HG03354 (cell line): ENCODE data around the gene NFRKB.
"Not testable (repeated sequence)": the region's sequence is repeated elsewhere in the genome, so short reads cannot be mapped to it uniquely, and the experiment has no call there.

Experiments
- ATAC-seq: cut with Tn5 transposase; IDR thresholded peaks from one replicate; pipeline ENCODE4 v1.9.1; 2021; ENCODE audit warnings: mild to moderate bottlenecking; ENCODE audit not compliant: unreplicated experiment, poor library complexity, severe bottlenecking

The NFRKB gene

DNA sequence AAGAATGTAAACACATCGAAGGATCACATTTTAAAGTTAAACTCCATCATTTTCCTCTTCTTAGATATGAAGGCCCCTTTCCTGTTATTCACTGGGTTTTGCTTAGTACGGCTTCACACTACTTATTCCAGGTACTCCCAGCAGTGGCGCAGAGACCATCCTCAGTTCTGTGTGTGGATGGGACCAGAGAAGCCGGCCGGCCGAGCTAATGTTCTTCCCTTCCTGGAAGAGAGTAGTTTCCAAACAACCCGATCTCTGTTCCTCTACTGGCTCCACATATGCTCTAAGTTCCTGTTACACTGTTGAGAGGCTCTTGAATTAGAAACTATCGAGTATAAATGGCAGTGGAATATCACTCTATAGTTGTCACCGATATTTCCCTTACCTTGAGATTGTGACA, 684 bp upstream of the NFRKB start:
- no peak for ATAC-seq

DNA sequence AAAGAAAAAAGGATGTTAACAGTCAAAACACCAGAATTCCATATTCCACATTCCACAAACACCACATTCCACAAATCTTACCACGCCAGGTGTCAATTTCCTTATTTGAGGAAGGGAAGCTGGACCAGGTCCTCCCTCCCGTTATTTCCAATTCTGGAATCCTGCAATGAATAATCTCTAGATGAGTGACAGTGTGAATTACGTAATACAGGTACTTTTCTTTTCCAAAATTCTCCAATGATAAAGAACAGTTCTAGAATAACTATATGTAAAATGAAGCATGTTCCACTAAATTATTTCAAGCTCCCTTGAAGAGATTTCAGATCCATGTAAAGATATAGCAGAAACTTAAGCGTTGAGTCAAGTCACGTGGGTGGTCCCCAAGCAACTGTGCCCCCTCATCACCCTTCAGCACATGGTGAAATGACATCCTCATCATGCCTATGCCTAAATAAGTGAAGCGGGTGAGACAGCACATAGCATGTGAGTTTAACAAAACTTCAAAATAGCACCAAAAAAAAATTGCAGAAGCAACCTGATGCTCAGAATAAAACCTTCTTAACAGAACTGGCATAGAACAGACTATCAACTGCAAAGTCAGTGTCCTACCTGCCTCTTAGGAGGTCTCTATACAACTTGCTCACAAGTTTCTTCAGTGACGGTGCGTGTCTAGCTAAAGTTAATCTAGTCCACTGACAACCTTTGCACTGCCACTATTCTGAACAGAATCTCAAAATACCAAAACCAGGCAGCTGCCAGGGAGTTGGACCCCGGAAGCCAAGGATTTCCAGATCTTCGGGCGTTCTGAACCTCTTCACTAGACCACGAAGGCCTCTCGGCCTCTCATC, 876 bp downstream of the NFRKB start:
- peak; percentile 5 for ATAC-seq

DNA sequence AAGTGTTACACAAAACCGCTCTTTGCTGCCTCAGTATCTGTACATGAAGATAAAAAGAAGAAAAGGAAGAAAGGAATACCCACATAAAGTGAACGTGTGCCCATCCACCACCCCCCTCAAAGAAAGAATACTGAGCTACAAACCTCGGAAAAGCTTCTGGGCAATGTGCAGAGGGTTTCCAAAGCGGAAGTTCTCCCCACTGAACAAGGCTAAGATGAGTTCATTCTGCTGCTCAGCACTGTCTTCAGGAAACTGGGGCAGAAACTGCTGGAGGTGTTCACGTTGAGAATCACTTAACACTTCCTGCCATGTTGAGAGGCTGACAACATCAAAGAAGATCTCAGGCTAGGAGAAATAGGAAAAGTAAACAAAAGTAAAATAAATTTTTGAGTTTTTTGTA, 6.9 kb downstream of the NFRKB start:
- no peak for ATAC-seq

DNA sequence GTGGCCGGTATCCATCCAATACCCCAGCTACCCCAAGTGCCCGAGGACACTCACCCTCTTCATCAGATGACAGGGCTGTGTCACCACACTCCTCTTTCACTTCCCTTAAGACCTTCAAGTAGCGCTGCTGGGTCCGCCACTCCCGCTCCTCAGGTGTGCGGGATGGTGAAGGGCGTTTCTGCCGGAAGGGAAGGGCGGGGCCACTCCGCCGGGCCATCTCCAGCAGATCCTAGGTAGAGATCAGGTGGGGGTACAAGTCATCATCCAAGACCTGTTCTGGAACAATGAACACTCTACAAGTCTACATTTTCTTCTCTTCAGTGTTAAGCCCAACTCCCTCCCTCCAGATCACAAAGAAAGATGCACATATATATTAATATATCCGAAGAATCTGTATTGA, 10.0 kb downstream of the NFRKB start:
- ATAC-seq, result no peak

DNA sequence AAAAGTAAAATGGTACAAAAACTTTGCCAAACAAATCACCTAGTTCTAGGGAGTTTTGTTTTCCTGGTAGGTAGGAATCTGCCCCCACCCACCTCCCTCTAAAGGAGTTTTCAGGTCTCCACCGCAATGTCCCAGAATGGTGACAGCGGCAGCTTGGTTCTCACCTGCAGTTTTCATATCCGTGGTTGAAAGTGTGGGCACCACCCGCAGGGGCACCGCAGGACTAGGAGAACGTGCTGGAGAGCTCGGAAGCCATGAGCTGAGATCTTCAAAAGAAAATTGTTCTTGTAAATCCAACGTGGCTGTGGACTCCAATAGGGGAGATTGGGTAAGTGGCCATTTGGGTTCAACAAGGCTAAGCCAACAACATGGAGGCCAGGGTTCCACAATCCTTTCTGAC, 10.8 kb downstream of the NFRKB start:
- ATAC-seq, result no peak

DNA sequence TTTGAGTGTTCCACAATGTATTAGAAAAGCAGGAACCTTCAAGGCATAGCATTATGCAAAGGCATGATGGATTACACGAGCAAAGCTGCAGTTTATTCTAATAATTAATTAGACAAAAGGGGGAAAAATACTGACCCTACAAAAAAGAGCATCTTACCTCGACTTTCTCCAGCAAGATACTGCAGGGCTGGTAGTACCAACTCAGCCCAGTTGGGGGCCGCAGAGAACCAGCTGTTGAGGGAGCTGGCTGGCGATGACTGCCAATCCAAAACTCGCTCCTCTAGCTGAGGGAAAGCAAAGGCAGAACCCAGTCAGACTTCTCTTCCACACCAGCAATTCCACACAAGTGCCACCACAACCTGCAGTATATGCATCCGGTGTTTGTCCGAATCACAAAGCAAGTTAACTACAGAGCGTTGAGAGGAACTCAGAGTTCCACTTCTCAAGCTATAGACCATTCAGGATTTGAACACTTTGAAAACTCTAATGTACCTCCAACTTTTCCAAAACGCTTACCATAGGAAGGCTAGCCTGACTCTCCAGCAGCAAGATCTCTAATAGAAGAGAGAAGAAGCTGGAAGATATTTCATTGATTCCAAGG, 13.7 kb downstream of the NFRKB start:
- ATAC-seq, result peak; percentile 87

DNA sequence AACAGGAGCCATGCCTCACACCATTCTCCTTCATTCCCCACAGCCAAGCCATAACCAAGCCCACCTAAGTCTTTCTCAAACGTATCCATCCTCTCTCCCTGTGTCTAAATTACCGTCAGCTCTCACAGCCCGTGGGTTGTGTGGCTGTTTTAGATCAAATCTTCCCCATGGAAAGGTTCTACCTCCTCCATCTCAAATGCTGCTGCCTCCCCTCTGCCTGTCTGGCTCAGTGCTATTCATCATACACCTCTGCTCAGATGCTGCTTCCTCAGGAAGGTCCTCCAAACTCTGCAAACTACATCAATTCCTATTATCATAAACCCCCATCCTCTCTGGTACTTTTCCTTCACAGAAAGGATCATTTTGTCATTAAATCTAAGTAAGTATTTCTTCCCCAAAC, 15.1 kb downstream of the NFRKB start:
- ATAC-seq, result no peak

DNA sequence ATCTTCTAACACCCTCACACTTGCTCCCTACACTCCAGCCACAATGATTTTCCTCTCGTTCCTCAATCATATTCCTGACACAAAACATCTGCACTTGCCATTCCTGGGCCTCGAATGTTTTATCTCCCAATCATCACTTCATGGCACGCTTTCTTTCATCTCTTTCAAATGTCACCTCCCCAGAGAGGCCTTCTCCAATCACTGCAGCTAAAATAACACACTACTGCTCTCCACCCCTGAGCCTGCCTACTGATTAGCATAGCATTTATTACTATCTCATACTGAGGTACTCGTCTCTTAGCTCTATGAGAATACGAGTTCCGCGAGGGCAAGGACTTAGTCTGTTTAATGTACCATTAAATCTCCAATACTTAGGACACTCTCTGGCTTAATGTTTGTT, 23.5 kb downstream of the NFRKB start:
- no peak for ATAC-seq

DNA sequence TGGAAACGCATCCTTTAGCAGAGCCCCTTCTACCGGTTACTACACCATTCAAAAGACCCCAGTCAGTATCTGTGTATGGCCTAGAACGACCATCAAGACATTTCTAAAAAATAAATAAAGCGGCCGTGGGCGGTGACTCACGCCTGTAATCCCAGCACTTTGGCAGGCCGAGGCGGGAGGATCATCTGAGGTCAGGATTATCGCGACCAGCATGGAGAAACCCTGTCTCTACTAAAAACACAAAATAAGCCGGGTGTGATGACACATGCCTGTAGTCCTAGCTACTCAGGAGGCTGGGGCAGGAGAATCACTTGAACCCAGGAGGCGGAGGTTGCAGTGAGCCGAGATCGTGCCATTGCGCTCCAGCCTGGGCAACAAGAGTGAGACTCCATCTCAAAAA, 26.8 kb downstream of the NFRKB start:
- not testable (repeated sequence) for ATAC-seq

DNA sequence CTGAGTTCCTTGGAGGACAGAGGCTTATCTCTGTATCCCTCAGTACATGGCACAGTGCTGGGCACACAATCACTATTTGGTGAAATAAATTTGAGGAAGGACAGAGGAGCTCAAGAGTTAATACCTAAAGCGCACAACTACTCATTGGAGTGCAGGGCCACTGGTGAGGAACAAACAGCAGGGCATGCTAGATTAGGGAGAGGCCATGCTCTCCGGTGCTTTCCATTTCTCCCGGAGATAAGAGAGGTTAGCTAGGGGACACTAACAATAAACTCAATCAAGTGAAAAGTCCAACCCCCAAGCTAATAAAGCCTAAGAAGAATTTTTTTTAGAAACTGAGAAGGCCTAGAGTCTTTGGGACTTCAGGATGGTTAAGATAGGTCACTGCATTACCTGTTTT, 29.1 kb downstream of the NFRKB start:
- no peak for ATAC-seq

DNA sequence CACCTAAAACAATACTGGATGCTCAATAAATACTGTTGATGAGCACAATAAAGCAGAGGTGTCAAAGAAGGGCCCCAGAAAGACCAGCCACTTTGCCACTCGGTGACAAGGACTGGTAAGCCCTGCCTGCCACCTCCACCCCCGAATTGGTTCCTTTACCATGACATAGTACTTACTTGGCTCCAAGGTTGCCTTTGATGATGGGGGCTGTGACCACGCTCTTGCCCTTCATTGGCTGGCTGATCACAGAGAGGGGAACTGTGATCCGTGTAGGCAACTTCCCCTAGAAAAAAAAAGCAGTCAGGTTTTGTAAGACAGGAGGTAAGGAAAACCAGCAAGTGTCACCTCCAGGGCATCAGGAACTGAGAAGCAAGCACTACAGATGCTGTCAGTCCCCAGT, 29.7 kb downstream of the NFRKB start:
- no peak for ATAC-seq

DNA sequence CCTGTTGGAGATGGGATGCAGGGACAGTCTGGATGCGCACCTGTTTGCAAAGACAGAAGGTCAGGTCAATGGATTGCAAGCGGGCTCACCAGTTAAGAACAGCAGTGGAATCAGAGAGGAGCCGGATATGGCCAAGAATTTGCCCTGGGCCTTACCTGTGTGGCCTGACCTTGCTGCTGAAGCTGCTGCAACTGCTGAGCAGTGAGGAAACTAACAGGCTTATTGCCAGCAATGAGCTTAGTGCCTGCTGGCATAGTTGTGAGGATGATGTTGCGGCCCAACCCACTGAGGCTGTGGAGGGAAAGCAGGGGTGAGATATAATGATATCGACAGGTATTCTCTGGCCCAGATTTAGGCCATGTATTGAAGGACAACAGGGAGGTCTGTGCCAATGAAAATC, 30.6 kb downstream of the NFRKB start:
- ATAC-seq, result no peak

DNA sequence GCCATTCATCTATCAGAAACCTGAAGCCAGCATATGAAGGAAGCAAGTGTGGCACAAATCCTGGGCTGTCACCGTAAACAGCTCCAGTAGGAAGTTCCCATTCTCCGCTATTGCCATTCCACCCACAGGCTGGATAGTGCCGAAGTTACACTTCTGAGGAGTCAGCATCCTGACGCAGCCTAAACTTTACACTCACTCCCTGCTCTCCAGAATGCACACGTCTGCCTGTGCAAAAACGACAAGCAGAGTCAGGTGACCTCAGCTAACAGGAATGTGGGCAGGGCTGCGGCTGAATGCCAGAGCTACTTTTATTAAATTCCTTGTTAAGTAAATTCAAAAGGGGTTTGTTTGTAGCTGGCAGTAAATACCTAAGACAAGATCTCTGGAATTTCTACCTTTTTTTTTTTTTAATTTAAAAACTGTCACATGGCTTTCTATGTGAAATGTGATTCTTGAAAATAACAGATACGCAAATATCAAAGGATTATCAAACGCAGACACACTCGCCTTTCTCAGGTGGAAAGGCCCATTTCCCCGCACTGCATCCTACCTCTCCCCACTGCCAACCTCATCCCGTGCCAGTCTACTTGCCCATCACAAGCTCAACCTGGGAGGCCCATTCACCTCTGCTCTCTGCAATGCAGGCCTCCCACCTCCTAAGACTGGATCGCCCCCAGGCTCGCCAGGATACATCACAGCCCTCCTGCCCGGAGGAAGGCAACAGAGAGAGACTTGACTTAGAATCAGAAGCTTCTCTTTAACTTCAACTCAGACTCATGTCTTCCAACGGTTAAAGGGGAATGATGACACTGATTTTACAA, 33.5 kb downstream of the NFRKB start:
- no peak for ATAC-seq

DNA sequence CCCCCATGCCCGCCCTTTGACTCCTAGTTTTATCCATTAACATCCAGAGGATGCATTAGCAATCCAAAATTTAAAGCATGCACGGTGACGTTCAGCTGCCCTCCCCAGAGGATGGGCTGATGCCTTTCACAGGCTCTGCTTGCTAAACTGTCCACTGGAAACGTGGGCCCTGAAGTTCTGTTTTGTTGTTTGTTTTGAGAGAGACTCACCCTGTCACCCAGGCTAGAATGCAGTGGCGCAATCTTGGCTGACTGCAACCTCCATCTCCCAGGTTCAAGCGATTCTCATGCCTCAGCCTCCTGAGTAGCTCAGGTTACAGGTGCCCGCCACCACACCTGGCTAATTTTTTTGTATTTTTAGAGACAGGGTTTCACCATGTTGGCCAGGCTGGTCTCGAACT, 39.3 kb downstream of the NFRKB start:
- no peak for ATAC-seq

DNA sequence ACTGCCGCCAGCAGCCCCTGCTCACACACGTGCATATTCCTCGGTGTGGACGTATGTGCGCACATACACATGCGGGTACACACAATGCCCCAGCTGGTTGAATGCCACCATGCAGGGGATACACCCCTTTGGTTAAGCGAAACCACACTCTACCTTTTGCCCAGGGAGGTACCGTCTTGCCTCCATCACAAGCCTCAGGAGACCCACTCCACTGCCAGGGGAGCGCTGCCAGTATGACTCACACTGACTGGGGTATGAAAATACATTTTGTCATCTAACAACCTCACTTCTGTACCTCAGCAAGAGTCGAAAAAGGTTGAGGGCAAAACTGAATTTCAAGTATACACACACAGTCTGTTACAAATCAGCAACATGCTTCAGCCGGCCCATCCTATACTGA, 40.3 kb downstream of the NFRKB start:
- no peak for ATAC-seq

DNA sequence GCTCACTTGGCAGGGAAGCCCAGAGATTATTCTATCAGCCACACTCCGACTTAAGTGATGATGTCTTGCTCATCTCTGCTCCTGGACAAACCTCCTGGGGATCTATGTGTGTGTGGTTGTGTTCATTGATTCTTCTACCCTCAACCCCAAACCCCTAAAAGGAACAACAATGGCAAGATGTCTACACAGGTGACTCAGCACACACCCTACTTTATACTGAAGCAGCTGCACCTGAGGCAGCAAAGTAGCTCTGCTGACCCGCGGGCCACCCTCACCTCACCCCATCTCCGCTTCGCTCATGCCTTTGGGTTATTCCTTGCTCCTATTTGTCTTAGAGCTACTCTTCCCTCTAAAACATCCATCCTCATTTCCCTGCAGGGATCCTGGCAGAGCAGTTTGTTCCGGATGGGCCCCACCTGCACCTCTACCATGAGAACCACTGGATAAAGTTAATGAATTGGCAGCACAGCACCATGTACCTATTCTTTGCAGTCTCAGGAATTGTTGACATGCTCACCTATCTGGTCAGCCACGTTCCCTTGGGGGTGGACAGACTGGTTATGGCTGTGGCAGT, 41.1 kb downstream of the NFRKB start:
- no peak for ATAC-seq

DNA sequence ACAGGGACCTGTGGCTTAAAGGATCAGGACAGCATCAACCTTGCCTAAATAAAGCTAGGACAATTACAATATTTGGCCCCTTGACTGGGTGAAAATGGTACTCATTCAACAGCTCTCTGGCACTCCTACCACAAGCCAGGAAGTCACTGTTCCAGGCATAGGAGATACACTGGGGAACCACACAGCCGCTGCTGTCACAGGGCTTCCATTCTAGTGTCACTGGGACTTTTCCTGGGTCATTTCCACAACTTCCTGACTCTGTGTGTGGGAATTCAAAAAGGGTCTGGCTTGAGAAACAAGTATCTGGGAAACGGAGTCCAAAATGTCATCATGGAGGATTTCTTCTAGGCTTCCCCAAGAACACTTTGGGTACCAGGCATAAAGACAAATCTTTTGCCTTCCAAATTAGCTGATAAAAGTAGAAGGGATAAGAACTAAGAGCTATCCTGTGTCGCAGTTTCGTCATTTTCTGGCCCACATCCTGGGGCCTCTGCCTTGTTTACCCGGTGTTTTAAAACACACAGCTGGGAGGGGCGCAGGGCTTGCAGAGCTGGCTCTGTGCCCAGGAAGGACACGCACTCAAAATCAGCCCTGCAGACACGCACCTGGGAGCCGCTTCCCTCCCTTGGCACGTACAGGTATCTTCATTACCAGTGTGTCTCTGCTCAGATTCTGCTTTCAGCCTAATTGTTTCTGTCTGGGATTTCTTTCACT, 41.7 kb downstream of the NFRKB start:
- no peak for ATAC-seq

DNA sequence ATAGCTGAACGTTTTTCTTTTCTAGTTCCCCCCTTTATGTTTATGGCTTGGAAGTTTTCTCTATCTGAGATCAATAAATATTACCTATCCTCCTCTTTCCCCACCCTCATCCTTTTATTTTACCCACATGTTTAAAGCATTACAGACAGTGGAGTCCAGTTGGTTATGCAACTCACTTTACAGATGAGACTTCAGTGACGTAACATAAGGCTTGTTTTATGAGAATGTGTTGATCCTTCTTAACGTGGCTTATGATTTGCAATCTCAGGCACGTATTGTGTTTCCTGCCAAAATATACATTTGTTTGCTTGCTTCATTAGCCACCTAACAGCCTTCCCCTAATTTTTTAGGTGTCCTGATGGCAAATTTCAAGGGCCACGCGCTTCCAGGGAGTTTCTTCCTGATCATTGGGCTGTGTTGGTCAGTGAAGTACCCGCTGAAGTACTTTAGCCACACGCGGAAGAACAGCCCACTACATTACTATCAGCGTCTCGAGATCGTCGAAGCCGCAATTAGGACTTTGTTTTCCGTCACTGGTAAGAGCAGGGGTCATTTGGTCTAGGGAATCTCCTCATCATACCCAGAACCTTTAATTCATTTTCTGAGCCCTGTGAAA, 43.1 kb downstream of the NFRKB start:
- no peak for ATAC-seq

DNA sequence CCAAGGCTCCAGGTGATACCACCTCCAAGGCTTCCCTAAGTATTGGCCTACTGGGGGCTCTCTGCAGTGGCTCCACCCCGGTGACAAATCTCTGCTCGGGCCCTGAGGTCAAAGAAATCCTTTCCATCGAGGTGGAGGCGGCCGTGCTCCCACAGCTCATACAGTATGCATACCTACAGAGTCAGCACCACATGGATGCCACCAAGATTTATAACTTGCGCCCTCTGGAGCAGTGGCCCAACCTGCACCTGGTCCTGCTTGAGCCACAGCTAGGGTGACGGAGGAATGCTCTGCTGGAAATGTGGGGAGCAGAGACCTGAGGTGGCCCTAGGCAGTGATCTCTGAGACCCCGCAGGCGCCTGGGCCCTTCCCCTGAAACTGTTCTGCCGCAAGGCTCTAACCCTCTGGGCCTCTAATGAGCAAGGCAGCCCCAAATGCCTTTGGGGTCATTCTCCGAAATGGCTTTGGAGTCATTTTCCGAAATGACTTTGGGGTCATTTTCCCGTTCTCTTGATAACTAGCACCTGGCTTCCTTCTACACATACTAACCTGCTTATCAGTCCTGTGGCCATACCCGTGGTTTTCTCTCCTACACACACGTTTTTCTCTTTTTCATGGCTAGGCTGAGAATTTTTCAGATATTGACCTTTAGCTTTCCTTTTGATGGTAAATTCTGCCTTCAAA, 45.8 kb downstream of the NFRKB start:
- ATAC-seq, result no peak
